ENCODE measurements around the gene FHIP2A.

FHIP2A gene

GRCh38 chr10:114777415-114777814, 44.2 kb upstream of the FHIP2A start:
- H3K79me2 ChIP-seq (ENCODE audit: insufficient read depth, low read length) = no peaks in the 10 kb centered on the region
- no peaks in the 10 kb centered on the region for H4K20me1 ChIP-seq (ENCODE audit: insufficient read depth, low read length)
- ATAC-seq (ENCODE audit: insufficient read depth, low read depth) (no peak), DNase-seq (no peak)
- no peak overlapping the region for H3K9ac ChIP-seq (ENCODE audit: low read depth, low read length)
- H3K4me1 ChIP-seq (ENCODE audit: insufficient read depth, low read length) = peaks cover 4% of the 10 kb centered on the region; the same call in 1 of the 2 replicates
- no peak overlapping the region for H3K4me3 ChIP-seq (ENCODE audit: low read depth in 1 of 2, low read length in 2 of 2)
- no peaks in the 10 kb centered on the region for H3K36me3 ChIP-seq (ENCODE audit: insufficient read depth, low read length)
- no peaks in the 10 kb centered on the region for H3K9me3 ChIP-seq (ENCODE audit: insufficient read depth, low read length, severe bottlenecking)
- H2AFZ ChIP-seq (ENCODE audit: low read depth, low read length) = no peak overlapping the region
- no peak overlapping the region for H3K27ac ChIP-seq (ENCODE audit: low read length)
- H3K4me2 ChIP-seq (ENCODE audit: insufficient read depth, low read length) = no peak overlapping the region
- TF ChIP-seq CTCF (IDR thresholded peaks at IDR 0.05; ENCODE audit: borderline replicate concordance, extremely low read depth, low read length, poor library complexity, severe bottlenecking) (no peak), EZH2 (IDR thresholded peaks at IDR 0.05; ENCODE audit: borderline replicate concordance, low read depth, low read length, severe bottlenecking) (no peak)
- H3K27me3 ChIP-seq (ENCODE audit: insufficient read depth, low read length, poor library complexity) = peaks cover 2% of the 10 kb centered on the region

- Histone ChIP-seq H3K4me1 (ENCODE audit: insufficient read depth, low read length) (peaks cover 4% of the 10 kb centered on the region; the same call in 1 of the 2 replicates), H3K9me3 (ENCODE audit: insufficient read depth, low read length, severe bottlenecking) (no peaks in the 10 kb centered on the region), H3K79me2 (ENCODE audit: insufficient read depth, low read length) (no peaks in the 10 kb centered on the region), H3K4me3 (ENCODE audit: low read depth in 1 of 2, low read length in 2 of 2) (no peak overlapping the region), H3K36me3 (ENCODE audit: insufficient read depth, low read length) (no peaks in the 10 kb centered on the region), H2AFZ (ENCODE audit: low read depth, low read length) (no peak overlapping the region), H3K27ac (ENCODE audit: low read length) (no peak overlapping the region), H3K27me3 (ENCODE audit: insufficient read depth, low read length, poor library complexity) (no peaks in the 10 kb centered on the region), H3K9ac (ENCODE audit: low read depth, low read length) (no peak overlapping the region), H4K20me1 (ENCODE audit: insufficient read depth, low read length) (no peaks in the 10 kb centered on the region), H3K4me2 (ENCODE audit: insufficient read depth, low read length) (no peak overlapping the region)
- no peak for TF ChIP-seq EZH2 (IDR thresholded peaks at IDR 0.05; ENCODE audit: borderline replicate concordance, low read depth, low read length, severe bottlenecking)
- no peak for TF ChIP-seq CTCF (IDR thresholded peaks at IDR 0.05; ENCODE audit: borderline replicate concordance, extremely low read depth, low read length, poor library complexity, severe bottlenecking)
- ATAC-seq (ENCODE audit: insufficient read depth, low read depth) (no peak; the same call in 2 of the 3 replicates), DNase-seq (no peak)
These were observed 41.6 kb upstream of the FHIP2A start for GRCh38 chr10:114779803-114780576.

GRCh38 chr10:114780577-114781184, 40.9 kb upstream of the FHIP2A start:
- Histone ChIP-seq H3K27ac (ENCODE audit: low read length) (no peak overlapping the region), H2AFZ (ENCODE audit: low read depth, low read length) (no peak overlapping the region), H3K79me2 (ENCODE audit: insufficient read depth, low read length) (no peaks in the 10 kb centered on the region), H3K36me3 (ENCODE audit: insufficient read depth, low read length) (no peaks in the 10 kb centered on the region), H4K20me1 (ENCODE audit: insufficient read depth, low read length) (no peaks in the 10 kb centered on the region), H3K9me3 (ENCODE audit: insufficient read depth, low read length, severe bottlenecking) (no peaks in the 10 kb centered on the region), H3K4me3 (ENCODE audit: low read depth in 1 of 2, low read length in 2 of 2) (no peak overlapping the region), H3K4me1 (ENCODE audit: insufficient read depth, low read length) (peaks cover 4% of the 10 kb centered on the region; the same call in 1 of the 2 replicates), H3K27me3 (ENCODE audit: insufficient read depth, low read length, poor library complexity) (no peaks in the 10 kb centered on the region), H3K9ac (ENCODE audit: low read depth, low read length) (no peak overlapping the region), H3K4me2 (ENCODE audit: insufficient read depth, low read length) (no peak overlapping the region)
- ATAC-seq (ENCODE audit: insufficient read depth, low read depth) (no peak), DNase-seq (no peak)
- TF ChIP-seq EZH2 (IDR thresholded peaks at IDR 0.05; ENCODE audit: borderline replicate concordance, low read depth, low read length, severe bottlenecking) (no peak), CTCF (IDR thresholded peaks at IDR 0.05; ENCODE audit: borderline replicate concordance, extremely low read depth, low read length, poor library complexity, severe bottlenecking) (no peak)

All from DND-41 (cell line).